Stimulated activated naive CD8-positive, alpha-beta T cell treated with anti-CD3 and anti-CD28 coated beads, Interleukin-15, Interleukin-2, amounts not matched to agents 100 U/mL and 50 U/mL, for 24 hours (primary cell): Measurements from ENCODE around the gene MTMR3.

Source experiments
- ATAC-seq: fragments of 150-1000 bp; cut with Tn5 transposase; one replicate; pipeline ENCODE4 v1.10.0; 2021
- DNase-seq: peaks from one replicate; pipeline ENCODE4 v3.0.0; 2021

The MTMR3 gene

GRCh38 chr22:30027791-30028190 lies 144.8 kb downstream of the MTMR3 start:
- DNase-seq (no peak), ATAC-seq (no peak)

- no peak for ATAC-seq
- no peak for DNase-seq
These were observed 145.8 kb downstream of the MTMR3 start for GRCh38 chr22:30028731-30029130.

GRCh38 chr22:30029512-30029911 lies 146.5 kb downstream of the MTMR3 start:
- DNase-seq (no peak), ATAC-seq (no peak)

- ATAC-seq (no peak), DNase-seq (no peak)
These were observed 147.4 kb downstream of the MTMR3 start for GRCh38 chr22:30030329-30030728.

GRCh38 chr22:30031328-30031727 lies 148.4 kb downstream of the MTMR3 start:
- no peak for DNase-seq
- no peak for ATAC-seq

GRCh38 chr22:30031764-30032455 lies 148.9 kb downstream of the MTMR3 start:
- no peak for ATAC-seq
- DNase-seq: no peak

GRCh38 chr22:30033137-30033536 lies 150.2 kb downstream of the MTMR3 start:
- no peak for ATAC-seq
- no peak for DNase-seq

GRCh38 chr22:30033901-30034300 lies 150.9 kb downstream of the MTMR3 start:
- ATAC-seq (no peak), DNase-seq (no peak)

GRCh38 chr22:30036656-30037055 lies 153.7 kb downstream of the MTMR3 start:
- DNase-seq (no peak), ATAC-seq (no peak)

- no peak for ATAC-seq
- no peak for DNase-seq
These were observed 155.2 kb downstream of the MTMR3 start for GRCh38 chr22:30038219-30038618.

- DNase-seq: no peak
- ATAC-seq: no peak
These were observed 157.7 kb downstream of the MTMR3 start for GRCh38 chr22:30040499-30041260.

GRCh38 chr22:30041475-30041874 lies 158.5 kb downstream of the MTMR3 start:
- no peak for ATAC-seq

GRCh38 chr22:30041881-30042280 lies 158.9 kb downstream of the MTMR3 start:
- DNase-seq: no peak
- ATAC-seq: no peak

More at GRCh38 chr22:30041475-30041874, 158.5 kb downstream of the MTMR3 start:
- DNase-seq: no peak

GRCh38 chr22:30043161-30043560 lies 160.2 kb downstream of the MTMR3 start:
- ATAC-seq (no peak), DNase-seq (no peak)

- no peak for DNase-seq
- ATAC-seq: no peak
These were observed 161.4 kb downstream of the MTMR3 start for GRCh38 chr22:30044369-30044768.

- ATAC-seq (no peak), DNase-seq (no peak)
These were observed 162.0 kb downstream of the MTMR3 start for GRCh38 chr22:30044881-30045493.

GRCh38 chr22:30045494-30045887 lies 162.5 kb downstream of the MTMR3 start:
- DNase-seq (no peak), ATAC-seq (no peak)

GRCh38 chr22:30045901-30046715 lies 163.1 kb downstream of the MTMR3 start:
- no peak for DNase-seq
- ATAC-seq: no peak

- ATAC-seq: no peak
- no peak for DNase-seq
These were observed 163.9 kb downstream of the MTMR3 start for GRCh38 chr22:30046716-30047363.

GRCh38 chr22:30047364-30047738 lies 164.4 kb downstream of the MTMR3 start:
- DNase-seq: no peak
- ATAC-seq: no peak

- ATAC-seq: no peak
- DNase-seq: no peak
These were observed 165.7 kb downstream of the MTMR3 start for GRCh38 chr22:30048681-30049080.
